ENCODE results near the gene JAZF1.
"Not testable (repeated sequence)": the region's sequence is repeated elsewhere in the genome, so short reads cannot be mapped to it uniquely, and the experiment has no call there.

The JAZF1 gene

DNA sequence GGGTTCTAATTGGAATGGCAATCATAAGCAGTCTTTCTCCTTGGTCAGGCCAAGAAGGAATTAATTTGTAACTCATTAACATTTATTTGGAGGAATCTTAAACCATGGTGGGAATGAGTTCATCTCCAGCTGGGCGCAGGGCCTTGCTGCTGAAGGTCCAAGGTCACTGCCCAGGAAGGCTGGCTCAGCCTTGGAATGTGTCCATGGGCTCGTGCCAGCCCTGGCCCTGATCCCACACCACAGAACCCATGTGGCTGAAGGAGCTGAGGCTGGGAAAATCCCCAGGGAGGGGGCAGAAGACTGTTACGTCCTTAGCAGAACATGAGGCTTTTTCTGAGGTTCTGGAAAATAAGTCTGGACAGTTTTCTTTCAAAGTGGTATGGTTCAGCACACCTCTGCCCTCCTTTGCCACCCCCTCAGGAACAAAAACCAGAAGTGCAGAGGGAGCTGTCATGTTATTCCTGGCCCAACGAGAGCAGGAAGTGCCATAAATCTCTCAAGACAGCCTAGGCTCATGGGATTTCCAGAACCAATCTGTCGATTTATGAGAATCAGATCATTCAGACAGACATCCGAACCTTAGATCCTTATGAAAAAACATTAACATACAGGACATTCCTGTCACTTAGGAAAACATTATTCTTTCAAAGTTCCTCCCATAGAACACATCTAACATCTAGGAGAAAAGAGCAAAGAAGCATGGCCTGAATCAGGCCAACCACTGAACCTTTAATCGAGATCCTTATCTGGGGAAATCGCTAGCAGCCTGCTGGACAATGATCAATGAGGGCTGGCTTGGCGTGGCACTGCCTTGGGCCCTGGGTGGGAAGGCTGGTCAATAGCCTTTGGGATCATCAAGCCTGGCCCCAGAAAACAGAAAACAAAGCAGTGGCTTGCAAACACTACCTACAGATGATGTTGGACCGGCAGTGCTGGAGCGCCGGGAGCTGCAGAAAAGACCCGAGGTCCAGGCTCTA is 306.3 kb downstream of the JAZF1 start:
- DNase-seq (ENCODE audit: low spot score) = peak; percentile 67

DNA sequence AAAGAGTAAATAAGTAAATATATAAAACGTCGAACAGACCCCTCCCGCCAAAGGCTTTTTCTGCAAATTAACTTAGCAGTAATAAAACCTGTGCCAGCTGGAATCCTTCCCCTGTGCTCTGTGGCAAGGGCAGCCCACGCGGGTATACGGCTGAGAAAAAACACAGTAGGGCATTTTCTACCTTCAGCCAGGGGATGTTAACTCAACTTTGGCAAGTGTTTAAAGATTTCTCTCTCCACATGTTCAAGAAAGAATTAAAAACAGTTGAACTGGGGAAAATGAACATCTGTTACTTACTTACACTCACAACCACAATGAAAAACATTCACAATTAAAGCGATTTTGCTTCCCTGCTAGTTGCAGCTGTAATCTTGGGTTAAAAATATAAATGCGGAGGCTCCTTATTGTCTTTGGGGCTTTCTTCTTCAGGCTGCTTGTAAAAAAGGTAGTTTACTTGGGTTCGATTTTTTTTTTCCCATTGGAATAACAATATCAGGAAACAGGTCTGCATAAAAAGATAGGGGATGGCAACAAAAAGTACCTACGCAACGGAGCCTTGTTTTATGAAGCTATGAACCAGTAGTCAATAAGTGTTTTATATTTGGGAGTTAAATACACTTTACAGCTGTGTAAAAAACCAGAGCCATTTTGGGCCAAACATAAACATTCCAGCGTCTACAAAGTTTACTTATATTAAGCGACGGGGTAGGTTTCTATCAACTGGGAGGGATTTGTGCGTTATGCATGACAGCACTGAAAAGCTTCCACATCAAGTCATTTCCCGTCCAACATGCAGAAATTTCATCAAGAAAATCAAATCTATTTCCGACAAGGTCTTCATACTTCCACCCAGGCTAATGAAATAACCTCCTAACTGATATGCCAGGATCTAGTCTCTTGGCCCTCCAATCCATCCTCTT is 308.0 kb downstream of the JAZF1 start:
- peak; percentile 19 for DNase-seq (ENCODE audit: low spot score)

DNA sequence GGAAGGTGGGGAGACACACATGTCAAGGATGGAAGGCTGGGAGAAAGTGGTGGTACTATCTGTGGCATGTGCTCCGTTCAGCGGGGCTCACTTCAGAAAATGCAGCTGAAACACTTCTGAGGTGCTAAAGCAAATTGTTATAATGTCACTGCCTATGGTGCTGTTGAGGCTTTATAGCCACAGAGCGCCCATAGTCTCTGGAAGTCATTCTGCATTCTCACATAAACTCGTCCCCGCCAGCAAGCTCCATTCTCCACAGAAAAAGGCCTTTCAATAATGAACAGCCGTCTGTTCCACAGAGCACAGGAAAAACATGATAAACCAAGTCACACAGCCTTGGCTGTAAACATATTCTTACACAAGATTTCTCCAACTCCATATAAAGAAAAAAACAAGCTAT is 308.7 kb downstream of the JAZF1 start:
- DNase-seq (ENCODE audit: low spot score) = no peak

DNA sequence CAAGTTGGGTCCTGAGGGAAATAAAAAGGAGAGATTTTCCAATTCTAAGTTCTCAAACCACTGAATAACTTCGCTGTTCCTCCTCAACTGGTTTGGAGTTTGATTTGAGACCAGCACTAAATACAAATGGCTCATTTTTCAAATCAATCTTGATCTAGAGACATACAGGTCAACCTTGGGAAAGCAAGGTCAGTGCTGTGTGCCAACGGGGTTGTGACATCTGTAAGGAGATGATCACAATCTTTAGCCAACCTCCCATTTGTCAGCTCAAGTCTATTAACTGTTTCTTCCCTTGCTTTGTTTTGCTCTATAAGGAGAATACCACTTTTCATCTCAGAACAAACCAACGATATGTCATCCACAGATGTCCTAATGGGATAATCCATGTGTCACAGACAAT is 309.5 kb downstream of the JAZF1 start:
- no peak for DNase-seq (ENCODE audit: low spot score)

DNA sequence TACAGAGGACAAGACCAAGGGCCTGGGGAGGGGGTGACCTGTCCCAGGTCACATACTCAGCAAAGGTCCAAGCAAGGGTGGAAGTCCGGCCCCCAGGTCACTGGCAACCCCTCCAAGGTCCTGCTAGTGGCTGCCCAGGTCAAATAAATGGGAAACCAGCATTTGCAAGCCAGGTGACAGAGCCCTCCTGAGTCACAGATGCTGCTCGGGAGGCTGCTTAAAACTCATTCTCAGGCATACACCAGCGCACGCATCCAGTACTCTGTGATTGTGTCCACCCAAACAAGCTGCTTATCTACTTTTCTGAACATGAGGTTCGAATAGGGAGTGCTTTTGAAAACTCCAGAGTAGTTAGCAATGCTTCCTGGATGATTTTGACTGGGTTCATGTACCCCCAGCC is 310.0 kb downstream of the JAZF1 start:
- no peak for DNase-seq (ENCODE audit: low spot score)

DNA sequence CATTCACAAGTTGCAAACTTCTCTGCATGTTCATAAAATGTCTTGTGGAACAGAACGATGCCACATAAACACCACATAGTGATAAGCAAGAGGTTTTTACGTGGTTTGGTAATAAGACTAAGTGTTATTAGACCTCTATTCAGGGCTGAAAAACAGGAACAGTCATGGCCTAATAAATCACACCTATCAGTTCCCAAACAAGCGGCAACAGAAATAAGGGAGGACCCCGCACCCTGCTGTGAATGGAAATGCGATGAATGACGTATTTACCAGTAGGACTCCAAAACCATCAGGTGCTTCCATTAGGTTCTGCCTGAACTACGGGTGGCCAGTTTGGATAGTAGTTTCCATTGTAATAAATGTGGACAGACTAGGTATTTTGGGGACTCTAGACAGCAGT is 311.5 kb downstream of the JAZF1 start:
- DNase-seq (ENCODE audit: low spot score) = no peak

DNA sequence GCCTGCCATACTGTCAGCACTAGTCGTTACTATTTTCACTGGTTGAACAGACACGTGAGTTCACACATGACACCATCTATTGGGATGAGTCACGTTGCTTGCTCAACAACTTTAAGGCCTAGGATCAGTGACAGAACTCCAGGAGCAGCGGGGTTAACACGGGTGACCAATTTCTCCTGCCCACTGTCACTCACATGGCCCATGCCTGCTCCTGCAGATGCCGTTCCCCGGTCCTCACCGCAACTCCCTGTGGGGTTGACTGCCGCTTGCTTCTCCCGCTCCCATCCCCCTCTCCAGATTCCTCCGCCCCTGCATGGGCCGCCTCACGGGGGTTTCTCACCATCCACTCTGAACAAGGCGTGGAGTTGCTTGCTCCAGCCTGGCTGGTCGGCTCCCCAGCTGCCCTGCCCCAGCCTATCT is 312.5 kb downstream of the JAZF1 start:
- DNase-seq (ENCODE audit: low spot score) = peak; percentile 30

DNA sequence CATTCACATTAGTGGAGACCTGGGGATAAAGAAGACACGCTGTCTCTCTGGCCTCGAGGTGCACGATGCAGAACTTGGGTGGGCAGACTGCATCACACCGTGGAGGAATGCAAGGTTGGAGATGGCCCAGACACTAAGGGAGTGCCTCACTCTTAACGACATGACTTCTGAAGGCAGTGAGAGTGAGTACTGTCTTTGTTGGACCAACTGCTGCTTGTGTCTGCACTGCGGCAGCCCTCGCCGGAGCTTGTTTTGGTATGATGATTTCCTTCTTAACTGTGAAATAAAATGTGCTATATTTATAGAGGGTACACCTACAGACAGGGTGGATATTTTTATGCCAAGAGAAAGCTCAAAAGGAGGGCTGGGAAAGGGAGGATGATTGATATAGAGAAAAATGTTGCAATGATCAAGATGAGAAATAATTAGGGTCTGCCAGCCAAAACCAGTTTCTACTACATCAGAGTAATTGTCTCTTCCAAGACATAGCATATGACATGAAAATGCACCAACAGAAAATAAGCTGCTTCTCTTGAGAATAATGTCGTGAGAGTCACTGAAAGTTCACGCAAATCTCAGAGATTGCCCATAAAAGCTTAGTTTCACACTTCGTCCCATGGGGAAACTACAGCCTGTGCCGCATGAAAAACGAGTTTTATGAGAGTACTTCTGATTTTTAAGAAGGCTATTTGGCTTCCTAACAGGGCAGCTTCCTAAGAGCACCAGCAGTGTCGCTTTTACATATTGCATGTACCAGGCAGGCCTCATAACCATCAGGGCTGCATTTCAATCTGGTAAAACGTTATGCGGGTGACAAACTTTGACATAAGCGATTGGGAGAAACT is 313.5 kb downstream of the JAZF1 start:
- no peak for DNase-seq (ENCODE audit: low spot score)

DNA sequence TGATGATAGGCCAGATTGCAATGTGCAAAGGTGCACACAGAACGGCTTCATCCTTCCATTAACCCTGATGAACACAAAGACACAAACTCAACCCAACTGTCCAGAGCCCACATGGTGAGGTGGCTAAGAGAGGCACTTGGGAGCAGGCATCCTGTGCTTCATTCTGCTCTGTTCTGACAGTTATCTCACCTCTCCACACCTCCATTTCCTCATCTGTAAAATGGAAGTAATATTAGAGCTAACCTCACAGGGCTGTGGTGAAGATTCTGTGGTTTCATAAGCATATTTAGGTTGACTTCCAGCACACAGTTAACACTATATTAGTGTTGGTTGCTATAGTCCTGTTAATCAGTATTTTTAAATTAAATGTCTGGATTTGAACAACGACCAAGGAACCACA is 314.3 kb downstream of the JAZF1 start:
- no peak for DNase-seq (ENCODE audit: low spot score)

DNA sequence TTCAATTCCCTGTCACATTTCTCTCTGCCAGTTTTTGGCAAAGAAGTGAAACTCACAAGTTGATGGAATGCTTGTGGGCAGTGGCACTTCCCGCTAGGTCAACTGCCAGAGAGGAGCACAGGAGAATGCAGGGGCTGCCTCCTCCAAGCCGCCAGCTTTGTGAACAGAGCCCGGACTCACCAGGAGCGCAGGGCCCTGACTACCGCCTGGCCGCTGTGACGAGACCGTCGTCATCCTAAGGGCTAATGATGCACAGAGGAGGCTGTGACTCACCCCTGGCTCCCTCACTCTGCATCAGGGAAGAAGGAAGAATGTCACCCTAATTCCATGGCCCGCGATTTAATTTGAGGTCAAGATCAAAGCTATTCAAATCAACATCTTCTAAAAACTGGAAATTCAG is 316.7 kb downstream of the JAZF1 start:
- no peak for DNase-seq (ENCODE audit: low spot score)

DNA sequence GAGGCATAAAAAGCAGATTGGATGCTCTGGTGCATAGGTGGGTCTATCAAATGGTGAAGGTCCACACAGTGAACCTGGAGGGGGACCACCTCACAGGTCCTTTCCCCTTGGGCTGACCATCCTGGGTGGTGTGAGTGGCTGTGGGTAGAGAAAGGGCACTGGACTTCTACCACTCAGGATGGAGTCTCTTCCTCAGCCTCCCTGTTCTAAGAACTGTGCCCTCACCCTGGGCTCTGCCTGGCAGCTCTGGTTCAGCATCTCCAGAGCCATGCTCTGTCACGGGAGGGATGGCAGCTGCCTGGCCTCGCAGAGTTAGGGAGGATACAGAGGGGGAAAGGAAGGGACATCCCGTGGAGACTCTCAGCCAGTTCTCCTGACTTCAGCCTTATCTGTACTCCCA is 318.8 kb downstream of the JAZF1 start:
- no peak for DNase-seq (ENCODE audit: low spot score)

DNA sequence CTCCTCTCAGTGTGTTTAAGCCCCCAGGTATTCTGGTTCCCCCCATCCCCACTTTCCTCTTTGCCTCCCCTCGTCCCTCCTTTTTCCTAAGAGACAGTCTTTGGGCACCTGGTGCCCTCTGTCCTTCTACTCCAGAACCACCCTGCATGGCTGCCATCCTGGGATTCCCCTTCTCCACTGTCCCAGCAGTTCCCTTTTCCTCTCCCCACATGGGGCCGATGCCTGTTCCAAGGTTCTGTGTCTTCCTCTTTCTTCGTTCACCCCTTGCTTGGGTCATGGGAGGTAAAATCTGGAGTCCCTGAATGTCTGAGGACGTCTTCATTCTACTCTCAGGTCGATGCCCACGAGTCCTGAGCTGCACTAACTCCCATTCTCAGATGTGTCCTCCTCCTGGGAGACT is 319.8 kb downstream of the JAZF1 start:
- no peak for DNase-seq (ENCODE audit: low spot score)

DNA sequence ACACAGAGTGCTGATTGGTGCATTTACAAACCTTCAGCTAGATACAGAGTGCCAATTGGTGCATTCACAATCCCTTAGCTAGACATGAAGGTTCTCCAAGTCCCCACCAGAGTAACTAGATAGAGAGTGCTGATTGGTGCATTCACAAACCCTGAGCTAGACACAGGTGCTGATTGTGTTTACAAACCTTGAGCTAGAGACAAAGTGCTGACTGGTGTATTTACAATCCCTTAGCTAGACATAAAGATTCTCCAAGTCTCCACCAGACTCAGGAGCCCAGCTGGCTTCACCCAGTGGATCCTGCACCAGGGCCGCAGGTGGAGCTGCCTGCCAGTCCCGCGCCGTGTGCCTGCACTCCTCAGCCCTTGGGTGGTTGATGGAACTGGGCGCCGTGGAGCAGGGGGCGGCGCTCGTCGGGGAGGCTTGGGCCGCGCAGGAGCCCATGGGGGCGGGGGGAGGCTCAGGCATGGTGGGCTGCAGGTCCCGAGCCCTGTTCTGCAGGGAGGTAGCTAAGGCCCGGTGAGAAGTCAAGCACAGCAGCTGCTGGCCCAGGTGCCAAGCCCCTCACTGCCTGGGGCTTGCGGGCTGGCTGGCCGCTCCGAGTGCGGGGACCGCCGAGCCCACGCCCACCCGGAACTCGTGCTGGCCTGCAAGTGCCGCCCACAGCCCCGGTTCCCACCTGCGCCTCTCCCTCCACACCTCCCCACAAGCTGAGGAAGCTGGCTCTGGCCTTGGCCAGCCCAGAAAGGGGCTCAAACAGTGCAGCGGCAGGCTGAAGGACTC is 323.7 kb downstream of the JAZF1 start:
- not testable (repeated sequence) for DNase-seq (ENCODE audit: low spot score)

DNA sequence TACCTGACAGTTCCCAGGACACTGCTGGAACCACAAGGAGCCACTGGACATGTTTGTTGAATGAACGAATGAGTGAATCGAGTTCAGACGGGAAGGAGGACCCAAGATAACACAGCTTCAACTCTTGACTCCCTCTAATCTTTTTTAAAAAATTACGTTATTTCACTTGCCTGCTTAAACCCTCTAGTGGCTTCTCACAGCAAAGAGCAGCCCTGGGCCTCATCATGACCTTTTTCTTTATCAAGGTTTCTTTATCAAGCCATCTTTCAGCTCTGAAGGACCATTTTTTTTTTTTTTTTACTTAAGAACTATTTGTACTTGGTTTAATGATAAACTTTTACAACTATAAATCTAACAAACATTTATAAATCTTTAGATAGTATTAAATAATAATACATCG is 330.1 kb downstream of the JAZF1 start:
- no peak for DNase-seq (ENCODE audit: low spot score)

DNA sequence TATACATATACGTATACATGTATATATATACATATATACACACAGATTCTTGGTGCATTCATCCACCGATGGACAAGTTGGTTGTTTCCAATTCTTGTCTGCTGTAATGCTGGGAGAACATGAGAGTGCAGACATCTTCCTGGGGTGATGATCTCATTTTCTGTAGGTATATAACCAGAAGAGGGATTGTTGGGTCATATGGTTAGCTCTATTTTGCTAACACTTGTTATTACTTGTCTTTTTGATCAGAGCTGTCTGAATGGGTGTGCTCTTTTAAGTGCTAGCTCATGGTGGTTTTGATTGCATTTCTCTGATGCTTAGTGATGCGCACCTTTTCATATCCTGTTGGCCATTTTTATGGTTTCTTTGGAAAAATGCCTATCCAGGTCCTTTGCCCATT is 334.2 kb downstream of the JAZF1 start:
- no peak for DNase-seq (ENCODE audit: low spot score)

DNA sequence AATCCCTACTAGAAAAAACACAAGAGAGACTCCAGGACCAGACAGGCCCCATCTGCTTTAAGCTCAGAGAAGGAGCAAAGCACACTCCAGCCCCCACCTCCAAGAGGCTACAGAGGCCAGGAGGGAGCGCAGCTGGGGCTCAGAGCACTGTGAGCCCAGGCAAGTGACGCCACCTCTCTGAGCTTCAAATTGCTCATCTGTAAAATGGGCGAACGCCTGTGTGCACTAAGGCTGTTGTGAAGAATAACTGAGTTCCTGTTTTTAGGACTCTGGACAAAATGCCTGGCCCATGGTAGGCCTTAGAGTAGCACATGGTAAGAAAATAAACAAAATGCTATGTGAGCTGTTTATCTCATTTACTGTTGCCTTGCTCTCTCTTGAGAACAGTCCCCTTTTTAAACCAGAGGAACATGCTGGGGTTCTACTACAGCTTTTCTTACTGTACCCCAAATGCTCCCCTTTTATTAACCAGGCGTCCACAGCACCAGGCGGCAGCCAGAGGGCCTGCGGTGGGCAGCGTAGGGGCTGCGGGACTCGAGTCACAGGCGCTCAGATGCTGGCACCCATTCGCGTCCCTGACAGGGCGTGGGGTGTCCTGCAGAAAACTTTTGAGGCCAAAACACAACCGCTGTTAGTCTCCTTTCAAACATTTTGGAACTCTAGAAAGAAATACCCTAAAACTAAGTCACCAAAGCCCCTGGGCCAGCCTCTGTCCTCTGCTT is 336.9 kb downstream of the JAZF1 start:
- DNase-seq (ENCODE audit: low spot score) = no peak

DNA sequence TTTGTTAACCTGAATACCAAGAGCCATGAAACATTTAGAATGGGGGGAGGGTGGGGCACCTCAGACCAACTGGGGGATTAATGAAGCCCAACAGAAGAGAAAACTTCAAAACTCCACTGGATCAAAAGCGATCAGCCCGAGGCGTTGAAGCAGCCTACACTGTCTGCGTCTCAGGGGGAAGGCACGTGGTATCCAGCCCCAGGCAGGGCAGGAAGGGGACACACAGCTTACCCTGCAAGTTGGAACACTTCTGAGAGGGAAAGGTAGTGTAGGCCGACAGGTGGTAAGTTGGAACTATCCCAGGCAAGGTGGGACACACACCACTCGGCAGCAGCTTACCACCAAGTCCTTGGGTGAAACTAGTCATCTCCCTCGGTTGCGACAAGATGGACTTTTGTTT is 337.7 kb downstream of the JAZF1 start:
- no peak for DNase-seq (ENCODE audit: low spot score)

DNA sequence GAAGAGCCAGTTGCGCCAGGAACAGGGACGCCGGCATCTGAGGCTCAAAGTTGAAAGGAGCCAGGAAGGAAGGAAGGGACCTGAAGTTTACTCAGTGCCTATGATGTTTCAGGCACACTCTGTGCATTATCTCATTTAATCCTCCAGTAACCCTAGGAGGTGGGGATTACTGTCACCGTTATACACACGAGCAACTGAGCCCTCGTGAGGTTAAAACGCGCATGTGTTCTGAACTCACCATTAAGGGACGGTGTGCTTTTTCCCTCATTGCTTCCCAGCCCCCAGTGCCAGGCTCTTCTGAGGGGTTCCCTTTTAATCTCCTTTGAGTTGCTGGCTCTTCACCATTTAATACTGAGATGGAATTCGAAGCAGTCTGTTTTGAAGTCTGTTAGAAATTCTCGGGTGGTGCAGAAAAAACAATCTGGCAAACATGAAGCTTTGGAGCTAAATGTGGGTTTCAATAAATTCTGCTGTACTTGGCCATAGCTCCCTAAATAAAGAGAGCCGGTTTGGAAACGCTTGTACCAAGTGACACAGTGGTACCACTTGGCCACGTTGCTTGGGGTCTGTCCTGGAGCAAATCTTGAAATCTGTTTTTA is 338.4 kb downstream of the JAZF1 start:
- DNase-seq (ENCODE audit: low spot score) = peak; percentile 22

DNA sequence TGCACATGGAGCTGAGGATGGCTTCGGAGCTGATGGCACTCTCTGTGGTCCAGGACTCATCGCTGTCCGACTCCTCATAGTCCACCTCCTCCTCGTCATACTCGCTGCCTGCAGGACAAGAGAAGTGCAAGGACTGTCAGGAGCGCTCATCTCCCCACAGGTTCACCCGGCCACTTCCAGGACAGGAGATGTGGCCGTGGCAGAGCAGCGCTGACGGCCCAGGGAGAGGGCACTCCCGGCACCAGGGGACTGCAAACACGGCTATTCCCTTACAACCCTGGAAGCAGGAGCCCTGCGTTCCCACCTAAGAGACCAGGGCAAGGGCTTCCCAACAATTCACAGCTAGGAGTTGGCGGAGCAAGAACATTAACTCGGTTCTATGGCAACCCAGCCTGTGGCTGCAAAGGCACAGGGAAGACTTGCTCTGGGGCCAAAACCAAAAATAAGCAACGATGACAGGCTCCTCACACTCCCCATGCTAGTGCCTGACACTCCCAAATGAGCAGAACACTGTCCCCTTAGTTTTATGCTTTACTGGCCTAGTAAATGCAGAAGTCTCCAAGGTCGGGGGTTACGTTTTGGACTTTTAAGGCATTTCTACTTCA is 339.7 kb downstream of the JAZF1 start:
- DNase-seq (ENCODE audit: low spot score) = no peak

DNA sequence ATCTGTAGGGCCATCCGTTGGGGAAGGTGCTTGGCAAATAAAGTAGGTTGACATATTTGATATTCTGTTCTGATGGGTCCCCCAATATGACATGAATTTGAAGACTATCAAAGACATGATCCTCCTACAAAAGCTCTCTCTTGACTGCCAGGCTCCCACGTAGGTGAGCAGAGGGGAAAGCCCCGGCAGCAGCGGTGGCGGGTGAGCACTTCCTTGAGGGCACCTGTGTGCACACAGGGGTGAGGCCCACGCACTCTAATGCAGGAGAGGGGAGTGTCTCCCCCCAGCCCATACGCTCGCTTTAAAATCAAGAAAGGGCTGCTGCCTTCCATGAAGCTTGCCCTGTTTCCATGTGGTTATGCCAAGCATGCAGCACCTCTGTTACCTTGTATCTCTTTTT is 340.3 kb downstream of the JAZF1 start:
- no peak for DNase-seq (ENCODE audit: low spot score)
